Measurements from ENCODE around the gene TBC1D2B.

TBC1D2B gene

DNA sequence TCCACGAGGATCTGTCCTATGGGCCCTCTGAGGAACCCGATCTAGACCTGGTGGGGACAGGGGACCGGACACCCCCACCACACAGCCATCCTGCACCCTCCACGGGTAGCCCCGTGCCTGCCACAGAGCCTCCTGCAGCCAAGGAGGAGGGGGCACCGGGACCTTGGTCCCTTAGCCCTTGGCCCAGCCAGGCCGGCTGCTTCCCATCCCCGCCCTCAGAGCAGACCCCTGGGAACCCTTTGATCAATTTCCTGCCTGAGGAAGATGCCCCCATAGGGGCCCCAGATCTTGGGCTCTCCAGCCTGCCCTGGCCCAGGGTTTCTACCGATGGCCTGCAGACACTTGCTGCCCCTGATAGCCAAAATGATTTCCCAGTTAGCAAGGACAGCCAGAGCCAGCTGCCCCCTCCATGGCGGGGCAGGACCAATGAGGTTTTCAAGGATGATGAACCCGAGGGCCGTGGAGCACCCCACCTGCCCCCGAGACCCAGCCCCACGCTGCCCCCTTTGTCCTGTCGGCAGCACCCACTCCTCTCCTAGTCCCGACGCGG is 91.5 kb downstream of the TBC1D2B start:
- Mint-ChIP-seq H3K4me3 (no peak overlapping the region), H3K27me3 (ENCODE audit: low read depth, poor library complexity) (peaks cover 5% of the 10 kb centered on the region), H3K36me3 (ENCODE audit: low read depth) (no peaks in the 10 kb centered on the region), H3K9me3 (no peaks in the 10 kb centered on the region), H3K4me1 (peaks cover 28% of the 10 kb centered on the region), H3K27ac (no peak overlapping the region)
- no peak for DNase-seq
- TF ChIP-seq, protein P1, sequence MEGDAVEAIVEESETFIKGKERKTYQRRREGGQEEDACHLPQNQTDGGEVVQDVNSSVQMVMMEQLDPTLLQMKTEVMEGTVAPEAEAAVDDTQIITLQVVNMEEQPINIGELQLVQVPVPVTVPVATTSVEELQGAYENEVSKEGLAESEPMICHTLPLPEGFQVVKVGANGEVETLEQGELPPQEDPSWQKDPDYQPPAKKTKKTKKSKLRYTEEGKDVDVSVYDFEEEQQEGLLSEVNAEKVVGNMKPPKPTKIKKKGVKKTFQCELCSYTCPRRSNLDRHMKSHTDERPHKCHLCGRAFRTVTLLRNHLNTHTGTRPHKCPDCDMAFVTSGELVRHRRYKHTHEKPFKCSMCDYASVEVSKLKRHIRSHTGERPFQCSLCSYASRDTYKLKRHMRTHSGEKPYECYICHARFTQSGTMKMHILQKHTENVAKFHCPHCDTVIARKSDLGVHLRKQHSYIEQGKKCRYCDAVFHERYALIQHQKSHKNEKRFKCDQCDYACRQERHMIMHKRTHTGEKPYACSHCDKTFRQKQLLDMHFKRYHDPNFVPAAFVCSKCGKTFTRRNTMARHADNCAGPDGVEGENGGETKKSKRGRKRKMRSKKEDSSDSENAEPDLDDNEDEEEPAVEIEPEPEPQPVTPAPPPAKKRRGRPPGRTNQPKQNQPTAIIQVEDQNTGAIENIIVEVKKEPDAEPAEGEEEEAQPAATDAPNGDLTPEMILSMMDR (IDR thresholded peaks at IDR 0.05), result no peak

DNA sequence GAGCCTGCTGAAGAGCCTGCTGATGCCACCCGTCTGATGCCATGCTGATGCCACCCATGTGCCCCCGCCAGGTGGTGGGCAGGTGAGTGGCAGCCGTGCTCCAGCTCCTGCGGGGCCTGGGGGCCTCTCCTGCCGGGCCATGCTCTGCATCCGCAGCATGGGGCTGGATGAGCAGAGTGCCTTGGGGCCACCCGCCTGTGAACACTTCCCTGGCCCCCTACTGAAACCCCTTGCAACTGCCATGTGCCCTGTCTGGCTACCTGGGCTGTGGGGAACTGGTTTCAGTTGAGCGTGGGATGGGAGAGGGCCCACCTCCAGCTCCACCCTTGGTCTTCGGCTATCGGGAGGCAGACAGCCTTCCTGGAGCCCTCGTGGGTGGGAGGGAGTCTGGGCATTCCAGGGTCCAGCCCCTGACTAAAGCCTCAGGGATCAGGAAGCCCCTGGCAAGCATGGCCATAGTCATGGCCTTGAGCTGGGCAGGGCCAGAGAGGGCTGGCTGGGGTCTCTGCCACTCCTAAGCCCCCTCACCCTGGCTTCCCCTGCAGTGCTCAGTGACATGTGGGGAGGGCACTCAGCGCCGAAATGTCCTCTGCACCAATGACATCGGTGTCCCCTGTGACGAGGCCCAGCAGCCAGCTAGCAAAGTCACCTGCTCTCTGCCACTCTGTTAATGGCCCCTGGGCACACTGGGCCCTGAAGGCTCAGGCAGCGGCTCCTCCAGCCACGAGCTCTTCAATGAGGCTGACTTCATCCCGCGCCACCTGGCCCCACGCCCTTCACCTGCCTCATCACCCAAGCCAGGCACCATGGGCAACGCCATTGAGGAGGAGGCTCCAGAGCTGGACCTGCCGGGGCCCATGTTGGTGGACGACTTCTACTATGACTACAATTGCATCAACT is 92.2 kb downstream of the TBC1D2B start:
- Mint-ChIP-seq H3K27me3 (ENCODE audit: low read depth, poor library complexity) (peaks cover 10% of the 10 kb centered on the region), H3K4me3 (no peak overlapping the region), H3K4me1 (peaks cover 20% of the 10 kb centered on the region), H3K36me3 (ENCODE audit: low read depth) (no peaks in the 10 kb centered on the region), H3K27ac (no peak overlapping the region), H3K9me3 (no peaks in the 10 kb centered on the region)
- TF ChIP-seq, protein P1 (IDR thresholded peaks at IDR 0.05), result no peak
- DNase-seq, result no peak

DNA sequence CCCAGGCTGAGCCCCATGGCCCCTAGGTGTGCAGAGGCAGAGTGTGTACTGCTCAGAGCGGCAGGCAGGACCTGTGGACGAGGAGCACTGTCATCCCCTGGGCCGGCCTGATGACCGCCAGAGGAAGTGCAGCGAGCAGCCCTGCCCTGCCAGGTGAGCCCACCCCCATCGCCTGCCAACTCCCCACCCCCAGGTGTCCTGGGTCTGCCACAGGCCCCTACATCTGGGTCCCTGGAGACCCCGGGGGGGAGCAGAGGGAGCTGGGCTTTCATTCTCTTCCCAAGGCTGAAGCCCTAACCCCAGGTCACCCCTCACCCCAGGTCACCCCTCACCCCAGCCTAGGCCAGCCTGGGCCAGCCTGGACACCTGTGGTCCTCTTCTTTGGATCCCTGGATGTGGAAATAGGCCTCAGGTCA is 93.1 kb downstream of the TBC1D2B start:
- Mint-ChIP-seq H3K36me3 (ENCODE audit: low read depth) (no peaks in the 10 kb centered on the region), H3K27me3 (ENCODE audit: low read depth, poor library complexity) (peaks cover 10% of the 10 kb centered on the region), H3K4me3 (no peak overlapping the region), H3K9me3 (no peaks in the 10 kb centered on the region), H3K27ac (no peak overlapping the region), H3K4me1 (peaks cover 16% of the 10 kb centered on the region)
- TF ChIP-seq, protein P1 (IDR thresholded peaks at IDR 0.05), result no peak
- no peak for DNase-seq

DNA sequence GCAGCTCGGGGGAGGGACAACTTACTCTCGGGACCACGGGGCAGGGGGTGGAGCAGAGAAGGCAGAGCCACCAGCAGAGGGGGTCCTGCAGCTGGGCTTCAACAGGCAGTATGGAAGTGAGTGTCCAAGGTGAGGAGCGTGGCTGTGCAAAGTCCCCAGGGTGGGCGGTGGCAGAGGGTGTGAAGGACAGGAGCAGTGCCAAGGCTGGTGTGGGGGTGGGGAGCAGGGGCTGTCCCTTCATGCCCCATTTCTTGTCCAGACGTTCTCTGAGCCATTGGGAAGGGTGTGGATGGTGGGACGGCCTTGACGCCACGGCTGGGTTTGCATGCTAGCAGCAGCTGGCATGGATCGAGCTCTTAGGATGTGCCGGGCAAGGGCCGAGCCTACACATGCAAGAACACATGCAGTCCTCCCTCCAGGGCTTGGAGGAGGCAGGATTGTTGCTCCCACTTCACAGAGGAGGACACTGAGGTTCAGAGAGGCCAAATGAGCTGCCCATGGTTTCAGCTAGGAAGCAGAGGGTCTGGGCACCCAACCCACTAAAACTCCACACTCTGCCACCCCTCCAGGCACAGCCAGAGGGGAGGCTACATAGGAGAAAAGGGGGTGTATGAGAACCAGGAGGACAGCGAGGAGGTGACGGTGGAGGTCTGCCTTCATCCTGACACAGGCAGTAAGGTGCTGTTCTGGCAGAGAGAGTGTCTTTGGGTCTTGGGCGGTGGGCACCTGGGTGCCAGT is 93.6 kb downstream of the TBC1D2B start:
- Mint-ChIP-seq H3K4me1 (peaks cover 18% of the 10 kb centered on the region), H3K27me3 (ENCODE audit: low read depth, poor library complexity) (peaks cover 10% of the 10 kb centered on the region), H3K36me3 (ENCODE audit: low read depth) (no peaks in the 10 kb centered on the region), H3K4me3 (no peak overlapping the region), H3K9me3 (no peaks in the 10 kb centered on the region), H3K27ac (no peak overlapping the region)
- DNase-seq, result no peak
- TF ChIP-seq, protein P1 (IDR thresholded peaks at IDR 0.05), result no peak

DNA sequence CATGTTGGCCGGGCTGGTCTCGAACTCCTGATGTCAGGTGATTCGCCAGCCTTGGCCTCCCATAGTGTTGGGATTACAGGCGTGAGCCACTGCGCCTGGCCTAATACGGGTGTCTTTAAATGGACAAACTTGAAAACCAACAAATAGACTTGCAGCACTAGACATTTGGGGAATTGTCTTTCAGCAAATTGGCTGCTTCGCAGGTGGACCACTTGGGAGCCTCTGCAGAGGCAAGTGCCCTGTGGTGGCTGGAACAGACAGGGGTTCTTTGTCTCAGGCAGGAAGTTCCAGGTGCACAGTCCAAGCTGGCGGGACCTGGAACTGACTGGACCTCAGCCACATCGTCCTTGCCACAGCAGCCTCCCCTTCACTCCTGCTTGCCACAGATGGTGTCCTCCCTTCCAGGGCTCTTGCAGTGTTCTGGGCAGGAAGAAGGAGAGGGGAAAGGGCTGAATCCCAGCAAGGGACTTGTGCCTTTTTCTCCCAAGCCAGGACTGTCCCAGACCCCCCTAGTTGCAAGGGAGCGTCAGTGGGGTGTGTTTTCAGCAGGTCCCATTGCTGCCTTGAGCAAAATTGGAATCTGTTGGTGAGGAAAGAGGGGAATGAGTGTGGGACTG is 94.3 kb downstream of the TBC1D2B start:
- no peak for DNase-seq
- no peaks in the 10 kb centered on the region for H3K9me3 Mint-ChIP-seq
- TF ChIP-seq, protein P1 (IDR thresholded peaks at IDR 0.05), result no peak
- H3K4me1 Mint-ChIP-seq, result peaks cover 15% of the 10 kb centered on the region
- peaks cover 10% of the 10 kb centered on the region for H3K27me3 Mint-ChIP-seq (ENCODE audit: low read depth, poor library complexity)
- H3K27ac Mint-ChIP-seq, result no peak overlapping the region
- H3K36me3 Mint-ChIP-seq (ENCODE audit: low read depth), result no peaks in the 10 kb centered on the region
- no peak overlapping the region for H3K4me3 Mint-ChIP-seq

Data from nephron progenitor cell (in vitro differentiated cells).